Caco-2 (cell line): Measurements from ENCODE around the gene CSTF1. TPM values are rescaled to one million over a fixed set of nuclear protein-coding genes. Genes with fewer than 3 reads are reported as not detected.
"Not testable (repeated sequence)": the region's sequence is repeated elsewhere in the genome, so short reads cannot be mapped to it uniquely, and the experiment has no call there.

Experiments
- BruUV-seq: library from RNA; stranded (reverse); fragments of 400-500 nt; replicated peaks from 2 replicates; lab custom pipeline; 2021; lab: Mats Ljungman, UMichigan
- CTCF ChIA-PET: fragments of 300-600 bp; sonication (Branson Sonifier 250); formaldehyde crosslinking; loops from one replicate; lab custom pipeline; 2022; ENCODE audit warnings: antibody characterized with exemption; lab: Charles Lee
- POLR2A ChIA-PET: fragments of 300-600 bp; sonication (Branson Sonifier 250); formaldehyde crosslinking; loops from one replicate; lab custom pipeline; 2022; ENCODE audit warnings: antibody characterized with exemption; lab: Charles Lee
- DNase-seq, 2 experiments: peaks; one replicate each; pipeline versions ENCODE4 v3.0.0 to v3.0.0-alpha.2; 2020 to 2022
- H3K27me3 ChIP-seq: replicated peaks from 2 replicates; pipeline ENCODE4 v1.6.0; 2011; ENCODE audit warnings: low read length; ENCODE audit not compliant: control insufficient read depth, insufficient read depth
- H3K36me3 ChIP-seq: 2 replicates; pipeline ENCODE4 v1.5.1; 2011; ENCODE audit warnings: low read length; ENCODE audit not compliant: control insufficient read depth, insufficient read depth
- H3K4me1 ChIP-seq: fragments of 250-450 bp; sonication (Bioruptor Pico); 2 replicates; pipeline ENCODE4 v1.5.1; 2020; ENCODE audit warnings: mild to moderate bottlenecking
- H3K4me3 ChIP-seq: 2 replicates; pipeline ENCODE4 v1.5.1; 2011; ENCODE audit warnings: low read depth, mild to moderate bottlenecking, control low read depth, low read length
- H3K9me3 ChIP-seq: fragments of 250-450 bp; sonication (Bioruptor Pico); 2 replicates; pipeline ENCODE4 v1.5.1; 2020; ENCODE audit warnings: mild to moderate bottlenecking, moderate library complexity
- H3K27ac Mint-ChIP-seq: one replicate; pipeline ENCODE4 v1.8.0; 2022; ENCODE audit warnings: mixed read lengths; ENCODE audit not compliant: unreplicated experiment
- H3K27me3 Mint-ChIP-seq: one replicate; pipeline ENCODE4 v1.8.0; 2022; ENCODE audit warnings: mixed read lengths; ENCODE audit not compliant: insufficient read depth, unreplicated experiment
- H3K36me3 Mint-ChIP-seq: one replicate; pipeline ENCODE4 v1.8.0; 2022; ENCODE audit warnings: mild to moderate bottlenecking, mixed read lengths; ENCODE audit not compliant: insufficient read depth, unreplicated experiment
- H3K4me1 Mint-ChIP-seq: one replicate; pipeline ENCODE4 v1.8.0; 2022; ENCODE audit warnings: low read depth, mixed read lengths; ENCODE audit not compliant: unreplicated experiment
- H3K4me3 Mint-ChIP-seq: one replicate; pipeline ENCODE4 v1.8.0; 2022; ENCODE audit warnings: mild to moderate bottlenecking, moderate library complexity, mixed read lengths; ENCODE audit not compliant: unreplicated experiment
- H3K9me3 Mint-ChIP-seq: one replicate; pipeline ENCODE4 v1.8.0; 2022; ENCODE audit warnings: mixed read lengths; ENCODE audit not compliant: unreplicated experiment
- CTCF ChIP-seq, 2 experiments: fragments of 200-600 bp in 1 of 2; IDR thresholded peaks; 1 replicate in 1 of 2; 2 replicates in 1 of 2; pipeline versions ENCODE4 v1.5.1 to v1.8.0; 2011 to 2022; ENCODE audit warnings: antibody characterized with exemption in 1 of 2, control low read depth in 1 of 2, inconsistent platforms in 1 of 2, low read depth in 1 of 2, low read length in 1 of 2, mild to moderate bottlenecking in 1 of 2, moderate library complexity in 1 of 2; ENCODE audit not compliant: insufficient read depth in 1 of 2, severe bottlenecking in 1 of 2, unreplicated experiment in 1 of 2
- intact Hi-C: fragments of 100-400 bp; cut with micrococcal nuclease; formaldehyde crosslinking; loops from one replicate; pipeline ENCODE4 v1.10.0; 2022; ENCODE audit not compliant: unreplicated experiment
- total RNA-seq: library from RNA; stranded (reverse); gene quantifications from 2 replicates; pipeline ENCODE4 v1.2.3, GENCODE V29; 2022

Gene CSTF1
- total RNA-seq, 1 experiment from 2014 or later, result 97.0 TPM

GRCh38 chr20:56386219-56386618 lies 6.2 kb upstream of the CSTF1 start:
- Mint-ChIP-seq H3K4me3 (no peak overlapping the region), H3K27me3 (no peaks in the 10 kb centered on the region), H3K4me1 (peaks cover 37% of the 10 kb centered on the region), H3K27ac (peak overlapping the region; percentile 49), H3K36me3 (peaks cover 27% of the 10 kb centered on the region), H3K9me3 (no peaks in the 10 kb centered on the region)
- Histone ChIP-seq H3K4me1 (peaks cover 5% of the 10 kb centered on the region), H3K36me3 (peaks cover 11% of the 10 kb centered on the region), H3K27me3 (no peaks in the 10 kb centered on the region), H3K4me3 (no peak overlapping the region), H3K9me3 (no peaks in the 10 kb centered on the region)
- TF ChIP-seq CTCF (IDR thresholded peaks at IDR 0.05; ENCODE audit: insufficient read depth in 1 of 2, low read depth in 1 of 2, low read length in 1 of 2, severe bottlenecking in 1 of 2, unreplicated experiment in 1 of 2), result no peak
- CTCF ChIA-PET, result no interaction called here
- POLR2A ChIA-PET, result no interaction called here
- intact Hi-C loops, result no loop called here
- BruUV-seq, result no TSS peak
- DNase-seq, result peak in 1 of 2 experiments; percentile 34

DNA sequence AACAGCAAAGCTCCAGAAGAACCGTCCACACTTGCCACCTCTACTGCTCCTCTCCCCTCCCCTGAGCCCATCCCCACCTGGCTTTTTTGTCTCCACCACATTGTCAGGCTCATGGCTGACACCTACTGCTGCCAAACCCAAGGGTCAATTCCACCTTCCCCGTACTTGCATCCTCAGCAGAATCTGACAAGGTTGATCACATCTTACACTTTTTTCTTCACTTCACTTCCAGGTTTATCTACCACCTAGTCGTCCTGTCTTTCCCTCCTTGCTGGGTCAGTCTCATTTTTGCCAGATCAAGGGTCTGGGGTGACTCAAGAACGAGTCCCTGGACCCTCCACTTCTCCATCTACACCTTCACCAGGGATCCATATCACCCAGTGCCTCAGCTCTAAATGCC lies 3.6 kb upstream of the CSTF1 start:
- no TSS peak for BruUV-seq
- Mint-ChIP-seq H3K9me3 (no peaks in the 10 kb centered on the region), H3K4me1 (peaks cover 27% of the 10 kb centered on the region), H3K36me3 (peaks cover under 1% of the 10 kb centered on the region), H3K4me3 (no peak overlapping the region), H3K27ac (no peak overlapping the region), H3K27me3 (no peaks in the 10 kb centered on the region)
- intact Hi-C loops, result no loop called here
- peaks cover 7% of the 10 kb centered on the region for H3K36me3 ChIP-seq
- no peaks in the 10 kb centered on the region for H3K9me3 ChIP-seq
- no peak overlapping the region for H3K4me3 ChIP-seq
- H3K27me3 ChIP-seq, result no peaks in the 10 kb centered on the region
- H3K4me1 ChIP-seq, result peaks cover 8% of the 10 kb centered on the region
- CTCF ChIA-PET, result no interaction called here
- DNase-seq, result peak in 1 of 2 experiments; percentile 38
- no peak for TF ChIP-seq CTCF (IDR thresholded peaks at IDR 0.05; ENCODE audit: insufficient read depth in 1 of 2, low read depth in 1 of 2, low read length in 1 of 2, severe bottlenecking in 1 of 2, unreplicated experiment in 1 of 2)
- POLR2A ChIA-PET, result no interaction called here

DNA sequence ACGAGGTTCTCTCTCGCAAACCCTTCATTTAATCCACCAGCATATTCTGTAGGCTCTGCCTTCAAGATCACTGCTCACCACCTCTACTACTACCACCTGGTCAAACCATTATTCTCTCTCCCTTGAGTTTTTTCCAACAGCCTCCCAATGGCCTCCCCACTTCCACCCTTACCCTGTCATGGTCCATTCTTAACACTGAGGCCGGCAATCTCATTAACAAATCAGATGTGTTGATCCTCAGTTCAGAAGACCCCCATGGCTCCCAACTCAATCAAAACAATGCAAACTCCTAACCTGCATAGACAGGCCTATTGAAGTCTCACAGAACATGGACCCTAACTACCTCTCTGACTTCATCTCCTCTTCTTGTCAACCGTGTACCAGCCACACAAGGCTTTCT lies 2.6 kb upstream of the CSTF1 start:
- no peaks in the 10 kb centered on the region for H3K9me3 ChIP-seq
- peak in 1 of 2 experiments; percentile 10 for DNase-seq
- ChIA-PET CTCF (no interaction called here), POLR2A (no interaction called here)
- H3K4me3 ChIP-seq, result no peak overlapping the region
- no peaks in the 10 kb centered on the region for H3K27me3 ChIP-seq
- Mint-ChIP-seq H3K27me3 (no peaks in the 10 kb centered on the region), H3K9me3 (no peaks in the 10 kb centered on the region), H3K4me3 (peak overlapping the region; percentile 6), H3K36me3 (peaks cover 1% of the 10 kb centered on the region), H3K4me1 (peaks cover 27% of the 10 kb centered on the region), H3K27ac (peak overlapping the region; percentile 1)
- peaks cover 8% of the 10 kb centered on the region for H3K36me3 ChIP-seq
- no TSS peak for BruUV-seq
- peaks cover 13% of the 10 kb centered on the region for H3K4me1 ChIP-seq
- intact Hi-C loops, result no loop called here
- TF ChIP-seq CTCF (IDR thresholded peaks at IDR 0.05; ENCODE audit: insufficient read depth in 1 of 2, low read depth in 1 of 2, low read length in 1 of 2, severe bottlenecking in 1 of 2, unreplicated experiment in 1 of 2), result no peak

DNA sequence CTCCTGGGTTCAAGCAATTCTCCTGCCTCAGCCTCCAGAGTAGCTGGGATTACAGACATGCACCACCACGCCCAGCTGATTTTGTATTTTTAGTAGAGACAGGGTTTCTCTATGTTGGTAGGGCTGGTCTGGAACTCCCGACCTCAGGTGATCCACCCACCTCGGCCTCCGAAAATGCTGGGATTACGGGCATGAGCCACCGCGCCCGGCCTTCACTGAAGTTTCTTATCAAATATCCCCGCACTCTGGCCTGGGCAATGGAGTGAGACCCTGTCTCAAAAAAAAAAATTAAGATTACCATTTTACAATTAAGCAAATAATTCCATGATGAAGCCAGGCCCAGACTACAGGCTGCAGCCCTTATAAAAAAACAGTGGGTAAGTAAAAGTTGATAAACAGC lies 2.0 kb upstream of the CSTF1 start:
- POLR2A ChIA-PET, result interaction anchor here (0.6 to 0.7 kb wide), 2 partner anchors 49 to 138 kb away, joined by 3 read pairs; no protein-coding TSS in a partner anchor
- H3K9me3 Mint-ChIP-seq, H3K27me3 Mint-ChIP-seq, BruUV-seq, intact Hi-C loops, H3K36me3 Mint-ChIP-seq, CTCF ChIA-PET, H3K36me3 ChIP-seq, H3K27ac Mint-ChIP-seq, H3K27me3 ChIP-seq, H3K9me3 ChIP-seq: not testable (repeated sequence)
- DNase-seq, result peak in 1 of 2 experiments; percentile 22
- peak overlapping the region; percentile 74 for H3K4me3 ChIP-seq
- H3K4me3 Mint-ChIP-seq, result peak overlapping the region; percentile 6
- H3K4me1 ChIP-seq, result peaks cover 13% of the 10 kb centered on the region
- peaks cover 27% of the 10 kb centered on the region for H3K4me1 Mint-ChIP-seq
